ENCODE results near the gene MCCC1.
"Not testable (repeated sequence)": the region's sequence is repeated elsewhere in the genome, so short reads cannot be mapped to it uniquely, and the experiment has no call there.

MCCC1 gene

GRCh38 chr3:183099026-183099837 is at the start of gene MCCC1:
Gene MCCC1, minus strand, starts transcription at chr3:183099496. Its CDS starts 56 bp downstream, at chr3:183099440.
- peak; percentile 94 to 95 for DNase-seq (ENCODE audit: low read depth in 2 of 2)

GRCh38 chr3:183148056-183148455 is 48.8 kb upstream of the MCCC1 start:
- no peak for DNase-seq (ENCODE audit: low read depth in 2 of 2)

- DNase-seq (ENCODE audit: low read depth in 2 of 2), result no peak
Measured at GRCh38 chr3:183144363-183144762, 45.1 kb upstream of the MCCC1 start.

DNA sequence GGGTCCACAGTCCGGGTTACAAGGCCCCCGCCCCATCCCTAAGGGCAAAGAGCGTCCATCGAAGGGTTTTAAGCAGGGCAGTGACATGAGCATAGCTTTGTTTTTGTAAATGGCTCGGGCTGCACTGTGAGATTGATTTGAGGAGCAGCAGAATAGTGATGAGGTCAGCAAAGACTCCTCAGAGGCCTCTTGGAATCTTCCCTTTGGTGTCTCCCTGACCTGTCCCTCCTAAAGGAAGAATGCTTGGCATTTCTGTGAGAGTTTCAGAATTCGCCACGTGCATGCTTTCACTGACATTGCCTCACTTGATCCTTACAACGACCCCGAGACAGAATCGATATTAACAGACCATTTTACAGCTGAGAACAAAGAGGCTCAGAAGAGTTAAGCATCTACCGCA is 42.9 kb upstream of the MCCC1 start:
- DNase-seq (ENCODE audit: low read depth in 2 of 2), result no peak

- DNase-seq (ENCODE audit: low read depth in 2 of 2), result no peak
Measured at GRCh38 chr3:183134844-183135243, 35.5 kb upstream of the MCCC1 start.

DNA sequence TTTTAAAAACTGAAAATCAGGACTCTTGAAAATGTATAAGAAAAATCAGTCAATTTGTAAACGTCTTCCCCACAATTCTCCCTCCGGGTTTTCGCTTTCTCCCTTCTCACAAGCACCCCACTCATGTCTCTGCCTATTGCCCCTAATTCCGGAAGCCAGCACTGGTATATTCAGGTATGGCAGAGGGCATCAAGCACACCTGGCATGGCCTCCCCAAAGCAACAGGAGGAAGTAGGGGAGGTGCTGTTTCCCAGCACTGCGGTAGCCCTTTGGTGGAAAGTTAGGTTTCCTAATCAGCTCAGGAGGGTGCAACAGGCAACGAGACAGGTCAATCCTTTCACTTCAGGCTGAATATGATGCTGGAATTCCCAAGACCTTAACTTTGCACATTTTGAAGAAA is 33.1 kb upstream of the MCCC1 start:
- DNase-seq (ENCODE audit: low read depth in 2 of 2), result no peak

GRCh38 chr3:183131735-183132134 is 32.4 kb upstream of the MCCC1 start:
- peak in 1 of 2 experiments; percentile 20 for DNase-seq (ENCODE audit: low read depth in 2 of 2)

DNA sequence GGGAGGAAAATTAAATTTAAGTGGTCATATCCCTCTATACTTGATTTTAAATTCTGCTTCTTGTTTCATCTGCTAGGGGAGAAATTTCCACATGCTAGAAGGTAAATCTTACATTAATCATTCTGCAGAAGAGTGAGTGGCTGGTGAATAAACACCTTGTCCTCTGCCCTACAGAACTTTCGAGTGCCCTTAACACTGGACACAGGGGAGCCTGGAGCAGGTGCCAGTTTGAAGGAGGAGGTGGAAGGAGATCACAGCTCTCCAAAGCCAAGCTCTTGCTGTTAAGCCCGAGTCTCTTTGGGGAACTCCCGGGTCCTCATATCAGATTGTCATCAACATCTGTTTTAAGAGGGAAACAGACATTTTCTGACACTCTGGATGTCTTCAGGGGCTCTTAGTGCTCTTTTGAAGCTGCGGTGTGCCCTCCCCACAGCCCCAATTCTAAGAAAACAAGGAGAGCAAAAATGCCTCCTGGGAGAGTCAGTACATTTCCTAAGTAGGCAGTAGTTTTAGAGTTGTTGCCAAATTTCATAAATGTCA is 32.0 kb upstream of the MCCC1 start:
- DNase-seq (ENCODE audit: low read depth in 2 of 2), result no peak

DNA sequence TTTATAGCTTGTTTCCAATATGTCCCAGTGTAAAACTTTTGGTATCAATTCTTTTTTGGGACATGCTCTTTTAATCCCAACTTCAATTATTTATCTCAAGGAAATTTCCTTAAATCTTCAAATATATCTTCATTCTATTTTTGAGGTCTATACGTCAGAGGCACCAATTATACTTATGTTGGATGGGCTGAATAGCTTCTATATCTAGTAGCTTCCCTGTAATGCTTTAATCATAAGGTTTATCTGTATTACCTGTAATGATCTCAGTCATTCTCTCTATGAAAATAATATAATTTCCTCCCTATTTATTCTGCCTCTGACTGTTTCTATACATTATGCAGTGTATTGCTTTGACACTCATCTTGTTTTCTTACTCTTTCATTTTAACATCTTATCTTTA is 29.9 kb upstream of the MCCC1 start:
- DNase-seq (ENCODE audit: low read depth in 2 of 2), result no peak

- DNase-seq (ENCODE audit: low read depth in 2 of 2), result no peak
Measured at GRCh38 chr3:183128709-183129108, 29.4 kb upstream of the MCCC1 start.

DNA sequence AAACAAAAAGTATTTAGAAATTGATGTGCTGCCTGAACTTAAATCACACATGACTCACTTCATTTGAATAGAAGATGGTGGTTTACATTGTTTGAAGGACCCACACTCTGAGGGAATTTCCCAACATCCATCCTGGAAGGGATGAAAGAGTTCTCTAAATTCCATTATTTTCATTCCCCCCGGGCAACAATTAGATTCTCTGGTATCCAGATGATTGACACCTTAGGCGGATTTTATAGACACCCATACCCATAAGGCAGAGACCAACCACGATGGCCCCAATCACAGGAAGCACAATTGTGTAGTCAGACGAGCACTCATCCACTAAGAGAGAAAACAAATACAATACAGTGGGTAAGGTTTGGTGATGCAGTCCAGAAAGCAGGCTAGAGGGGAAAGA is 24.6 kb upstream of the MCCC1 start:
- no peak for DNase-seq (ENCODE audit: low read depth in 2 of 2)

DNA sequence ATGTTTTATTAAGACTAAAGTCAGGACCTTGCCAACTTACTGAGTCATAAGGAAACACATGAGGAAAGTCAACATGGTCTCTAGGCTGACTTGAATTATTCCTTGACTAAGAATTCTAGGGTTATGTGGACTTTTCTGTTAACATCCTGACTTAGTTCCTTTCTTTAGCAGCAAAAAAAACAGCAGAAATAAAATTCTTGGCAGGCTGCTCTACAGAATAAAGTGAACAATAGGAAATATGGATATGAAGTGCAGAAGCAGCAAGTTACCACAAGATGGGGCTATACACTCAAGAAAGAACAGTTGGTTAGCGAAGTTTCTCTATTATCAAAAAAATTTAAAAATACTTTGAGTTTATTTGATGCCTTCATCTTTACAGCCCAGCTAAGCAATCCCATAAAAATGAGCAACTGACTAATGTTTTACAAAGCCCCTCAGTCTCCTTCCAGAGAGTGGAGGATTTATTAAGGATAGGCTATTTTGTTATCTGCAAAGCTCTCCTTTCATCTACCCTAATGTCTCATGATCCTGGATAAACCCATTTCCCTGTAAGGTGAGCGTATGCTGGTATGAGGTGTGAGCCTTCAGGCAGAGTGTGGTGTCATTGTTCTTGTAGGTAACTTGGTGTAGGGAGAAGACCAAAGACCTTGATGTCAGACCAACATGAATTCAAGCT is 23.1 kb upstream of the MCCC1 start:
- no peak for DNase-seq (ENCODE audit: low read depth in 2 of 2)

- DNase-seq (ENCODE audit: low read depth in 2 of 2), result no peak
Measured at GRCh38 chr3:183120538-183121215, 21.4 kb upstream of the MCCC1 start.

GRCh38 chr3:183117056-183117455 is 17.8 kb upstream of the MCCC1 start:
- DNase-seq (ENCODE audit: low read depth in 2 of 2), result no peak

DNA sequence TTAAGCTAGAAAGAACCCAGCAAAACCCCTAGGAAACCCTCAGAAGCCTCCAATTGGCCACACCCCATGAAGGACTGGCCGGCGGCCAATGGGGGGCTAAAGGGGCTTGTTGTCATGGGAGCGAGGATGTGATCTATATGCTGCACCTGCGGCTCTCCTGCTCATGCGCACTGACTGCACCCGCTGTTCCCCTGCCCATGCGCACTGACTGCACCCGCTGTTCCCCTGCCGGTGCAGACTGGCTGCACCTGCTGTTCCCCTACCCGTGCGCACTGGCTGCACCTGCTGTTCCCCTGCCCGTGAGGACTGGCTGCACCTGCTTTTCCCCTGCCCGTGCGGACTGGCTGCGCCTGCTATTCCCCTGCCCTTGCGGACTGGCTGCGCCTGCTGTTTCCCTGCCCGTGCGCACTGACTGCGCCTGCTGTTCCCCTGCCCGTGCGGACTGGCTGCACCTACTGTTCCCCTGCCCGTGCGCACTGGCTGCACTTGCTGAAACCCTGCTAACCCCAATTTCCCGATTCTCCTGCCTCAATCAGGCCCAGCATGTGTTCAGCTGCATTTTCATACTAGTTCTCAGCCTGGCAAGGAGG is 16.8 kb upstream of the MCCC1 start:
- no peak for DNase-seq (ENCODE audit: low read depth in 2 of 2)

- DNase-seq (ENCODE audit: low read depth in 2 of 2), result no peak
Measured at GRCh38 chr3:183114384-183115178, 15.3 kb upstream of the MCCC1 start.

DNA sequence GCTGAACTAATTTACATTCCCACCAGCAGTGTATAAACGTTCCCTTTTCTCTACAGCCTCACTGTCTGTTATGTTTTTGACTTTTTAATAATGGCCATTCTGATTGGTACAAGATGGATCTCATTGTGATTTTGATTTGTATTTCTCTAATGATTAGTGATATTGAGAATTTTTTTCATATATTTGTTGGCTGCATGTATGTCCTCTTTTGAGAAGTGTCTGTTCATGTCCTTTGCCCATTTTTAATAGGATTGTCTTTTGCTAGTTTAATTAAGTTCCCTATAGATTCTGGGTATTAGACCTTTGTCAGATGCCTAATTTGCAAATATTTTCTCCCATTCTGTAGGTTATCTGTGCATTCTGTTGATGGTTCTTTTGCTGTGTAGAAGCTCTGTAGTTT is 10.6 kb upstream of the MCCC1 start:
- DNase-seq (ENCODE audit: low read depth in 2 of 2), result not testable (repeated sequence)

- DNase-seq (ENCODE audit: low read depth in 2 of 2), result no peak
Measured at GRCh38 chr3:183108470-183108869, 9.2 kb upstream of the MCCC1 start.

DNA sequence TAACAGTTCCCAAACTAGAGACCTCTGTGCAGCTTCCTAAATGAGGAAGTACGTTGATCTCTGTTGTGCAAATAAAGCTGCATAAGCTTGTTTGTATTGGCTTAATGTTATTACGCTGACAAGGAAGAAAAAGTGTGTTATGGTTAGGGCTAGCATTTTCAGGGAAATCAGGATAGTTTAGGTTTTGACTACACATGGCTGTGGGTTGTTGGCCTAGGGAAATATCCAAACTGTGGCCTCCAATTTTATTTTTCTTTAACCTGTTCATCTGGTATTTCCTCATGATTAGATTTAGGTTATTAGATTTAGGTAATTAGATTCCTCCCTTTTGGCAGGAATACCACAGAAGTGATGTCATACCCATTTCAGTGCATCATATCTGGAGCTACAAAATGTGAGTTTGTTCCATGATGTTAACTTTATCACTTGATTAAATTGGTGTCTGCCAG is 8.7 kb upstream of the MCCC1 start:
- DNase-seq (ENCODE audit: low read depth in 2 of 2), result no peak

DNA sequence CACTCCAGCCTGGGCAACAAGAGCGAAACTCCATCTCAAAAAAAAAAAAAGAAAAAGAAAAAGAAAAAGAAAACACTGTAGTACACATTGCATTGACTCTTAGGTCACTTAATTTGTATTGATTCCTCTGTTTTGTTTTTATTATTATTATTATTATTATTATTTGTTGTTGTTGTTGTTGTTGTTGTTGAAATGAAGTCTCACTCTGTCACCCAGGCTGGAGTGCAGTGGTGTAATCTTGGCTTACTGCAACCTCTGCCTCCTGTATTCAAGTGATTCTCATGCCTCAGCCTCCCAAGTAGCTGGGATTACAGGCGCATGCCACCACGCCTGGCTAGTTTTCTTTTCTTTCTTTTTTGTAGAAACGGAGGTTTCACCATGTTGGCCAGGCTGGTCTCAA is 8.1 kb upstream of the MCCC1 start:
- DNase-seq (ENCODE audit: low read depth in 2 of 2), result not testable (repeated sequence)

DNA sequence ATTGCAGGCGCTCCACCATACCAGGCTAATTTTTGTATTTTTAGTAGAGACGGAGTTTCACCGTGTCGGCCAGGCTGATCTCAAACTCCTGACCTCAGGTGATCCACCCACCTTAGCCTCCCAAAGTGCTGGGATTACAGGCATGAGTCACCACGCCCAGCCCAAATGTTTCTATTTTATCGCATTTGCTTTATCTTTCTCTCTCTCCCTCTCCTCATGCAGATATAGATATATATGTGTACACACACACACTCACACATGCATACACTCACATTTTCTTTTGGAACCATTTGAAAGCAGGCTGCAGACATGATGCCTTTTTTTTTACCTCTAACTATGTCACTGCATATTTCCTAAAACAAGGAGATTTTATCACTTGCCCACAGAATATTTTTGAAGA is 7.3 kb upstream of the MCCC1 start:
- DNase-seq (ENCODE audit: low read depth in 2 of 2), result no peak
